PFSK-1 (cell line): Measurements from ENCODE around the gene RASSF4.

Source experiments
- FOXP2 ChIP-seq: optimal IDR thresholded peaks from 2 replicates; pipeline ENCODE3; 2011; ENCODE audit warnings: borderline replicate concordance, control low read depth, inconsistent platforms; ENCODE audit not compliant: insufficient read depth; ENCODE audit errors: extremely low read length, extremely low read depth
- POLR2AphosphoS5 ChIP-seq: IDR thresholded peaks from 2 replicates; pipeline ENCODE4 v1.6.1; 2012; ENCODE audit warnings: low read depth, mild to moderate bottlenecking, control low read depth, low read length, moderate library complexity
- SIN3A ChIP-seq: IDR thresholded peaks from 2 replicates; pipeline ENCODE4 v1.6.1; 2012; ENCODE audit warnings: mild to moderate bottlenecking, low read length, moderate library complexity, borderline replicate concordance; ENCODE audit not compliant: insufficient read depth
- TAF1 ChIP-seq: IDR thresholded peaks from 2 replicates; pipeline ENCODE4 v1.6.1; 2012; ENCODE audit warnings: low read length, control low read depth, borderline replicate concordance; ENCODE audit not compliant: insufficient read depth
- TF ChIP-seq, protein P1 (sequence below), 2 experiments: IDR thresholded peaks; 2 replicates each; pipeline versions ENCODE4 v1.6.1 to v1.8.0; 2011 to 2012; ENCODE audit warnings: low read depth in 2 of 2, low read length in 2 of 2, control low read depth in 1 of 2, inconsistent platforms in 1 of 2, mild to moderate bottlenecking in 1 of 2, moderate library complexity in 1 of 2; ENCODE audit not compliant: insufficient read depth in 1 of 2

Gene RASSF4

DNA sequence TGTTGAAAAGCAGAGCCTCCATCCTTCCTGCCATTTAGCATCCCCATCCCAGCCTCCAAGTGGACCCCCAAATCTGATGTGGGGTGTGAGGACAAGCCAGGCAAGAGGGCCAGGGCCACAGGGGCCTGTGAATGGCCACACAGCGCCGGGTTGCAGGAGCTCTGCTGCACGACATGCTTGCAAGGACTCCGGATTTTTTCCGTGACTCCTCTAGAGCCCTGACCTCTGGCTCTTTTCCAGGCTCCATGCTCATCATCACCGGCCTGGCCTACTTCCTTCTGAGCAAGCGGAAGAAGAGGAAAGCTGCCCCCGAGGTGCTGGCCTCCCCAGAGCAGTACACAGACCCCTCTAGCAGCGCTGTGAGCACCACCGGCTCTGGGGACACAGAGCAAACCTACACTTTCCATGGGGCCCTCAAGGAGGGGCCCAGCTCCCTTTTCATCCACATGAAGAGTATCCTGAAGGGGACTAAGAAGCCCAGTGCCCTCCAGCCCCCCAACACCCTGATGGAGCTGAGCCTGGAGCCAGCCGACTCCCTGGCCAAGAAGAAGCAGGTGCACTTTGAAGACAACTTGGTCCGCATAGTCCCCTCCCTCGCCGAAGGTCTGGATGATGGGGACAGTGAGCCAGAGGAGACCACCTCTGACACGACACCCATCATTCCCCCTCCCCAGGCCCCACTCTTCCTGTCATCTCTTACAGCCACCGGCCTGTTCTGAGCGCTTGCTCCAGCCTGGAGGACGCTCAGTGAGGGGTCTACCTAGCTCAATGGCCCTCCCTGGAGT is 25.0 kb upstream of the RASSF4 start:
- TF ChIP-seq TAF1 (no peak), POLR2AphosphoS5 (no peak), FOXP2 (no peak), SIN3A (no peak)
- TF ChIP-seq, protein P1, sequence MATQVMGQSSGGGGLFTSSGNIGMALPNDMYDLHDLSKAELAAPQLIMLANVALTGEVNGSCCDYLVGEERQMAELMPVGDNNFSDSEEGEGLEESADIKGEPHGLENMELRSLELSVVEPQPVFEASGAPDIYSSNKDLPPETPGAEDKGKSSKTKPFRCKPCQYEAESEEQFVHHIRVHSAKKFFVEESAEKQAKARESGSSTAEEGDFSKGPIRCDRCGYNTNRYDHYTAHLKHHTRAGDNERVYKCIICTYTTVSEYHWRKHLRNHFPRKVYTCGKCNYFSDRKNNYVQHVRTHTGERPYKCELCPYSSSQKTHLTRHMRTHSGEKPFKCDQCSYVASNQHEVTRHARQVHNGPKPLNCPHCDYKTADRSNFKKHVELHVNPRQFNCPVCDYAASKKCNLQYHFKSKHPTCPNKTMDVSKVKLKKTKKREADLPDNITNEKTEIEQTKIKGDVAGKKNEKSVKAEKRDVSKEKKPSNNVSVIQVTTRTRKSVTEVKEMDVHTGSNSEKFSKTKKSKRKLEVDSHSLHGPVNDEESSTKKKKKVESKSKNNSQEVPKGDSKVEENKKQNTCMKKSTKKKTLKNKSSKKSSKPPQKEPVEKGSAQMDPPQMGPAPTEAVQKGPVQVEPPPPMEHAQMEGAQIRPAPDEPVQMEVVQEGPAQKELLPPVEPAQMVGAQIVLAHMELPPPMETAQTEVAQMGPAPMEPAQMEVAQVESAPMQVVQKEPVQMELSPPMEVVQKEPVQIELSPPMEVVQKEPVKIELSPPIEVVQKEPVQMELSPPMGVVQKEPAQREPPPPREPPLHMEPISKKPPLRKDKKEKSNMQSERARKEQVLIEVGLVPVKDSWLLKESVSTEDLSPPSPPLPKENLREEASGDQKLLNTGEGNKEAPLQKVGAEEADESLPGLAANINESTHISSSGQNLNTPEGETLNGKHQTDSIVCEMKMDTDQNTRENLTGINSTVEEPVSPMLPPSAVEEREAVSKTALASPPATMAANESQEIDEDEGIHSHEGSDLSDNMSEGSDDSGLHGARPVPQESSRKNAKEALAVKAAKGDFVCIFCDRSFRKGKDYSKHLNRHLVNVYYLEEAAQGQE (IDR thresholded peaks at IDR 0.05; ENCODE audit: insufficient read depth in 1 of 2, low read depth in 2 of 2, low read length in 2 of 2): no peak

DNA sequence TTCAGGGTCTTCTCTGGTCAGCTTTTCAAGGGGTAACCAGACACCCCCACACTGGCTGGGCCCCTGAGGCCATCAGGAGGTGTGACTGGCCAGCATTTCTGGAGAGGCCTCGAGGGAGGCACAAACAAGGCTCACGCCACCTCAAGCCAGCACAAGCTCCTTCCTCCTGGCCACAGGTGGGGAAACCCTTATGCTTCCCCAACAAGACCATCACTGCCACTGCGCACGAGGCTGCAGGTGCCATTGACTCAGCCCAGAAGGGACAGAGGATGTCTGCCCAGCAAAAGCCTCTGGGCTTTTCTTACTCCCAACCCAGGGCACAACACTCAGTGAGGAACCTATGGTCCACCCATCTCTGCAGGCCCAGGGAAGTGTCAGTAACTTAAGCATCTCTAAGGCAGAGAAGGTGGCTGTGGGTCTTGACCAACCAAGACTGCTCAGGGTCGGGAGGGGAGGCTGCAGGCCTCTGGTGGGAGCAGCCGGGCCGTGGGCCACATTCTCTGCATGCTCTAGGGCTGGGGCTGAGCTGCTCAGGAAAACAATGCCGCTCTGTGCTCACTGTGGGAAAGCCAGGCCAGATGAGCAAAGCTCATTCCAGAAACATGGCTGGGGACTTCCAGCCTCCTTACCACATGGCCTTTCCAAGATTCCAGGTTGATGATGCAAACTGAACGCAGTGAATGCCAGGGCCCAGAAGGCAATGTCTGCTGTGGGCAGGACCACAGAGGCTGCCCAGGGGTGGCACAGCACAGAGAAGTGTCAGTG is 24.2 kb upstream of the RASSF4 start:
- TF ChIP-seq FOXP2: no peak

DNA sequence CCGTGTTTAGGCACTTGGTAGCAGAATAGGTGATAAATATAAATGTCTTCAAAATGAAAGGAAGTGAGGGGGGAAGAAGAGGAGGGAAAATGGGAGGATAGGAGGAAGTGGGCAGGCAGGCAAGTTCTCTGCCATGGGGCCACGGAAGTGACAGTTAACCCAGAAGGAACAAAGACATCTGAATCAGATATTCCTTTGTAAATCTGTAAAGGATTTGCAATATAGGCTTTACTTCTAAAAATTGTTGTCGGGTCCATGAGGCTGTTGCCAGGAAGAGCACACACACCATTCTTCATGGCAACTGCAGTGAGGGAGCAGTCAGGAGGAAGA is 23.7 kb upstream of the RASSF4 start:
- TF ChIP-seq SIN3A (no peak), FOXP2 (no peak), TAF1 (no peak), POLR2AphosphoS5 (no peak)
- TF ChIP-seq, protein P1 (IDR thresholded peaks at IDR 0.05; ENCODE audit: insufficient read depth in 1 of 2, low read depth in 2 of 2, low read length in 2 of 2): no peak

DNA sequence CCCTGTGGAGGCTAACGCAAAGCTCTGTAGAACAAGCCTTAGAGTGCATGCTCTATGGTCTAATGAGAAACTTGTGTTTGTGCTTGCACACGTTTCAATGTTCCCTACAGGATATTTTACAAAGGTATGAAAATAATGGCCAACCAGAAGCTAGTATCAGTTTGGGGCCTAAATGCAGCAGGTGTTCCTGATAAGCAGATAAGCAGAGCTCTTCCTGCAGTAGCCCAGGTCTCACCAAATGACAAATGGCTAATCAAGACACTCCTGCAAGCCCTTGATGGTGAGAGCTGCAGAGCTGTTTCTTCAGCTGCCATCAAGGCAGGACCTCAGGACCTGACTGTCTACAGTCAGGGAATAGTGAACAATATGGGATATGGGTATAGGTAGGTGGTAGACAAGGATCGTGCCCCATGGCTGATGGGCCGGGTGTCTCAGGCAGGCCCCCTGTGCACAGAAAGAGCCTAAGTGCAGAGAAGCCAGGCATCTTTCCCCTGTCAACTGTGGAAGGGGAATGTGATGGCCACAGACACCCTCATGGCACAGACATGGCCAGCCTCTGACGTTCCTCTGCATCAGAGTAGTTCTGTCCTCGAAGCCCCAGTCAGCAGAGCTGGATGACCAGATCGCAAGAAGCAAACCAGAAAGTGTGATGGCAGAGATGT is 23.2 kb upstream of the RASSF4 start:
- no peak for TF ChIP-seq POLR2AphosphoS5
- no peak for TF ChIP-seq FOXP2
- no peak for TF ChIP-seq SIN3A
- no peak for TF ChIP-seq TAF1

DNA sequence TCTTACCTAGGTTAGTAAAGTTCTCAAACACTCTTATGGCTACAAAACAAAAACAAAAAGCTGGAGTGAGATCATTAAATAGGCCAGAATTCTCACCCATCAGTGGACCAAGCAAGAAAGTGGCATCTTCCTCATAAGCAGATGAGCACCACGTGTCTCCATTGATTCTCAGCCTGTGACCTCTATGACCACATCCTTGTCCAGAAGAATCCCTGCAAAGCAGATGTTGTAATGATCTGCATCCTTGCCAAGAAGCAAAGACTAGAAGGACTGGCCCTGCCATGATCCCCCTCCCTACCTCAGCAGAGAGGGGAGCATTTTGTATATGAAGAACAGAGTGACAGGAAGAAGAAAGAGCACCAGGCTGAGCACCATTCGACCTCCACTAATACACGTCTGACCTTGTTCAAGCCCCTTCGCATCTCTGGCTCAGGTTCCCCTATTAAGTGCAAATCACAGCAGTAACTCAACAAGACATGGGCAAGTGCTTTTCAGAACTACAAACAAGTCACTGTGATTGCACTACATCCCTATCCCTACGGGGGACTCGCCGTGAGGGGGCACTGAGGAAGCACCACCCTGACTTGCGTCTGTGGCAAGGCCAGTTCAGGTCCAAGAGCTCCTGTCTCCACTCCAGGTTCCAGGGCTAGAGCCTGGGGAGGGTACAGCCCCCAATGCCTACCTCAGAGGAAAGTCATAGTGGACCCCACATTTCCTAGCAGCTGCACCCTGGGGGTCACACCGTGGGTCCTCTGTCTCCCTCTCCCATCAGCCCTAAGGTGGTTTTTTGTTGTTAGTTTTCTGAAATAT is 22.2 kb upstream of the RASSF4 start:
- TF ChIP-seq, protein P1 (IDR thresholded peaks at IDR 0.05; ENCODE audit: insufficient read depth in 1 of 2, low read depth in 2 of 2, low read length in 2 of 2): no peak
- no peak for TF ChIP-seq FOXP2
- no peak for TF ChIP-seq TAF1
- no peak for TF ChIP-seq POLR2AphosphoS5
- no peak for TF ChIP-seq SIN3A
